Nephron (organoid): ENCODE measurements around the gene KCTD2.

Source experiments
- H3K27ac Mint-ChIP-seq, 3 experiments: 2 replicates each; pipeline ENCODE4 v1.8.0; 2020; ENCODE audit warnings: mixed read lengths in 3 of 3, mild to moderate bottlenecking in 2 of 3, moderate library complexity in 1 of 3
- H3K27me3 Mint-ChIP-seq: 2 replicates; pipeline ENCODE4 v1.8.0; 2021; ENCODE audit warnings: low read depth, mild to moderate bottlenecking, moderate library complexity, mixed read lengths
- H3K36me3 Mint-ChIP-seq: 2 replicates; pipeline ENCODE4 v1.8.0; 2020; ENCODE audit warnings: low read depth, mixed read lengths
- H3K4me1 Mint-ChIP-seq: 2 replicates; pipeline ENCODE4 v1.8.0; 2020; ENCODE audit warnings: mixed read lengths
- H3K4me3 Mint-ChIP-seq, 3 experiments: 2 replicates each; pipeline ENCODE4 v1.8.0; 2020; ENCODE audit warnings: mild to moderate bottlenecking in 3 of 3, mixed read lengths in 3 of 3, moderate library complexity in 2 of 3
- H3K9me3 Mint-ChIP-seq: 2 replicates; pipeline ENCODE4 v1.8.0; 2020; ENCODE audit warnings: mixed read lengths
- CTCF ChIP-seq, 3 experiments: fragments of 200-600 bp; sonication (generic); IDR thresholded peaks; one replicate each; pipeline ENCODE4 v1.5.0; 2021; ENCODE audit warnings: antibody characterized with exemption in 3 of 3; ENCODE audit not compliant: unreplicated experiment in 3 of 3

Gene KCTD2

GRCh38 chr17:75109046-75109406, 62.0 kb downstream of the KCTD2 start:
- H3K9me3 Mint-ChIP-seq, result no peaks in the 10 kb centered on the region
- peaks cover 25% of the 10 kb centered on the region for H3K4me1 Mint-ChIP-seq
- peaks cover 18% of the 10 kb centered on the region for H3K27me3 Mint-ChIP-seq
- peaks cover 15% of the 10 kb centered on the region for H3K36me3 Mint-ChIP-seq
- TF ChIP-seq CTCF (IDR thresholded peaks at IDR 0.05; ENCODE audit: unreplicated experiment in 3 of 3), result no peak
- H3K4me3 Mint-ChIP-seq, result peak overlapping the region; percentile 87 to 91 (median 90)
- no peak overlapping the region for H3K27ac Mint-ChIP-seq

GRCh38 chr17:75109407-75110233, 62.6 kb downstream of the KCTD2 start, which contains the start of gene ARMC7:
Gene ARMC7 (plus strand): TSS chr17:75109969. CDS start chr17:75110289, 320 bp downstream.
- Mint-ChIP-seq H3K9me3 (no peaks in the 10 kb centered on the region), H3K4me1 (peaks cover 31% of the 10 kb centered on the region), H3K27ac (peak within 1 kb of the TSS in 1 of 3 experiments; percentile 43), H3K36me3 (peaks cover 17% of the 10 kb centered on the region), H3K4me3 (peak within 1 kb of the TSS; percentile 87 to 91 (median 90)), H3K27me3 (peaks cover 18% of the 10 kb centered on the region)
- no peak for TF ChIP-seq CTCF (IDR thresholded peaks at IDR 0.05; ENCODE audit: unreplicated experiment in 3 of 3)

- Mint-ChIP-seq H3K27me3 (peaks cover 18% of the 10 kb centered on the region), H3K36me3 (peaks cover 16% of the 10 kb centered on the region), H3K4me3 (peak overlapping the region; percentile 87 to 90 (median 89)), H3K4me1 (peaks cover 34% of the 10 kb centered on the region), H3K27ac (peak overlapping the region in 1 of 3 experiments; percentile 43), H3K9me3 (no peaks in the 10 kb centered on the region)
- TF ChIP-seq CTCF (IDR thresholded peaks at IDR 0.05; ENCODE audit: unreplicated experiment in 3 of 3), result no peak
These were observed 63.4 kb downstream of the KCTD2 start for GRCh38 chr17:75110234-75110937.

- Mint-ChIP-seq H3K27ac (no peak overlapping the region), H3K36me3 (peaks cover 12% of the 10 kb centered on the region), H3K4me3 (peak overlapping the region; percentile 29 to 74 (median 55)), H3K9me3 (no peaks in the 10 kb centered on the region), H3K27me3 (peaks cover 8% of the 10 kb centered on the region), H3K4me1 (peaks cover 27% of the 10 kb centered on the region)
- TF ChIP-seq CTCF (IDR thresholded peaks at IDR 0.05; ENCODE audit: unreplicated experiment in 3 of 3), result no peak
These were observed 64.8 kb downstream of the KCTD2 start for GRCh38 chr17:75111777-75112335.

- peaks cover 19% of the 10 kb centered on the region for H3K36me3 Mint-ChIP-seq
- peaks cover 27% of the 10 kb centered on the region for H3K4me1 Mint-ChIP-seq
- peaks cover under 1% of the 10 kb centered on the region for H3K27me3 Mint-ChIP-seq
- H3K4me3 Mint-ChIP-seq, result peak overlapping the region; percentile 64 to 68 (median 67)
- TF ChIP-seq CTCF (IDR thresholded peaks at IDR 0.05; ENCODE audit: unreplicated experiment in 3 of 3), result peak; percentile 91 to 93 (median 92)
- peak overlapping the region; percentile 68 to 80 (median 78) for H3K27ac Mint-ChIP-seq
- no peaks in the 10 kb centered on the region for H3K9me3 Mint-ChIP-seq
These were observed 67.0 kb downstream of the KCTD2 start for GRCh38 chr17:75113798-75114551.
